ENCODE data around the gene RGS19.

Gene RGS19

GRCh38 chr20:64024141-64024990 lies 55.0 kb downstream of the RGS19 start:
- CTCF ChIA-PET, result interaction anchor here (0.7 to 1.0 kb wide), 2 partner anchors 13 to 45 kb away, joined by 3 read pairs; partner anchors contain the start of gene SAMD10
- POLR2A ChIA-PET, result no interaction called here
- H3K4me1 ChIP-seq (ENCODE audit: control extremely low read depth in 1 of 4, control insufficient read depth in 4 of 4, insufficient read depth in 4 of 4, low read length in 3 of 4), result no peaks in the 10 kb centered on the region

GRCh38 chr20:64023361-64024140 lies 55.8 kb downstream of the RGS19 start:
- 95% methylated on average over 12 of the region's 15 CpGs for WGBS (ENCODE audit: insufficient coverage)
- H3K36me3 ChIP-seq (ENCODE audit: control insufficient read depth in 4 of 4, insufficient read depth in 4 of 4, low read length in 3 of 4), result peaks cover 28 to 96% (median 68%) of the 10 kb centered on the region in 4 experiments
- no peak for DNase-seq
- H3K4me3 ChIP-seq (ENCODE audit: control insufficient read depth in 1 of 7, extremely low read depth in 1 of 7, insufficient read depth in 4 of 7, low read depth in 2 of 7, low read length in 6 of 7), result no peak overlapping the region
- no peak overlapping the region for H3K27ac ChIP-seq (ENCODE audit: insufficient read depth in 1 of 2, low read depth in 1 of 2, low read length in 2 of 2, poor library complexity in 1 of 2, severe bottlenecking in 2 of 2)
- H3K27me3 ChIP-seq (replicated peaks in 2 of 5; ENCODE audit: control insufficient read depth in 4 of 5, insufficient read depth in 5 of 5, low read length in 4 of 5), result no peaks in the 10 kb centered on the region
- ChIA-PET CTCF (interaction anchor here (0.7 to 1.0 kb wide), 2 partner anchors 14 to 44 kb away, joined by 3 read pairs; partner anchors contain the start of gene SAMD10), POLR2A (no interaction called here)
- H3K9me3 ChIP-seq (ENCODE audit: control extremely low read depth in 1 of 5, control insufficient read depth in 4 of 5, insufficient read depth in 2 of 5, low read depth in 1 of 5, low read length in 4 of 5), result no peaks in the 10 kb centered on the region
- no peaks in the 10 kb centered on the region for H3K4me1 ChIP-seq (ENCODE audit: control extremely low read depth in 1 of 4, control insufficient read depth in 4 of 4, insufficient read depth in 4 of 4, low read length in 3 of 4)

More at GRCh38 chr20:64024141-64024990, 55.0 kb downstream of the RGS19 start:
- no peaks in the 10 kb centered on the region for H3K27me3 ChIP-seq (replicated peaks in 2 of 5; ENCODE audit: control insufficient read depth in 4 of 5, insufficient read depth in 5 of 5, low read length in 4 of 5)
- no peak overlapping the region for H3K4me3 ChIP-seq (ENCODE audit: control insufficient read depth in 1 of 7, extremely low read depth in 1 of 7, insufficient read depth in 4 of 7, low read depth in 2 of 7, low read length in 6 of 7)
- DNase-seq, result no peak
- H3K27ac ChIP-seq (ENCODE audit: insufficient read depth in 1 of 2, low read depth in 1 of 2, low read length in 2 of 2, poor library complexity in 1 of 2, severe bottlenecking in 2 of 2), result no peak overlapping the region
- H3K36me3 ChIP-seq (ENCODE audit: control insufficient read depth in 4 of 4, insufficient read depth in 4 of 4, low read length in 3 of 4), result peaks cover 34 to 93% (median 71%) of the 10 kb centered on the region in 4 experiments
- no peaks in the 10 kb centered on the region for H3K9me3 ChIP-seq (ENCODE audit: control extremely low read depth in 1 of 5, control insufficient read depth in 4 of 5, insufficient read depth in 2 of 5, low read depth in 1 of 5, low read length in 4 of 5)
- WGBS (ENCODE audit: insufficient coverage), result 100% methylated on average over 7 of the region's 17 CpGs
